Progenitor cell of endocrine pancreas (in vitro differentiated cells): ENCODE data around the gene RAPGEF1. TPM values are rescaled to one million over a fixed set of nuclear protein-coding genes. Genes with fewer than 3 reads are reported as not detected.
A peak's percentile ranks its signal among the peaks of the same experiment; 100 is the strongest.

Experiments
- DNase-seq: peaks from one replicate; pipeline ENCODE4 v3.0.0; 2021; ENCODE audit warnings: low spot score; ENCODE audit not compliant: unreplicated experiment
- H3K27ac Mint-ChIP-seq: 2 replicates; pipeline ENCODE4 v1.8.0; 2021; ENCODE audit warnings: mild to moderate bottlenecking, moderate library complexity, mixed read lengths
- H3K27me3 Mint-ChIP-seq: 2 replicates; pipeline ENCODE4 v1.8.0; 2021; ENCODE audit warnings: mixed read lengths
- H3K36me3 Mint-ChIP-seq: 2 replicates; pipeline ENCODE4 v1.8.0; 2022; ENCODE audit warnings: mixed read lengths; ENCODE audit not compliant: insufficient read depth
- H3K4me1 Mint-ChIP-seq: 2 replicates; pipeline ENCODE4 v1.8.0; 2021; ENCODE audit warnings: low read depth, mixed read lengths
- H3K4me3 Mint-ChIP-seq: 2 replicates; pipeline ENCODE4 v1.8.0; 2021; ENCODE audit warnings: low read depth, mild to moderate bottlenecking, moderate library complexity, mixed read lengths
- H3K9me3 Mint-ChIP-seq: 2 replicates; pipeline ENCODE4 v1.8.0; 2021; ENCODE audit warnings: low read depth, mixed read lengths
- CTCF ChIP-seq: fragments of 200-600 bp; sonication (generic); IDR thresholded peaks from one replicate; pipeline ENCODE4 v1.5.0; 2021; ENCODE audit warnings: antibody characterized with exemption, mild to moderate bottlenecking; ENCODE audit not compliant: unreplicated experiment
- long read RNA-seq: library from polyadenylated mRNA; unstranded; transcript quantifications from one replicate; pipeline ENCODE4 v2.0.0, GENCODE V29; 2020
- total RNA-seq: library from RNA; stranded (reverse); gene quantifications from 2 replicates; pipeline ENCODE4 v1.2.1, GENCODE V29; 2021

RAPGEF1 gene
- 57.3 and 62.8 TPM in 2 replicates for total RNA-seq
- long read RNA-seq, partial matches to known transcripts = 0 of 4 reads
- long read RNA-seq, other reads (novel, unspliced or antisense) = 4 of 4 reads

- Mint-ChIP-seq H3K27me3 (no peaks in the 10 kb centered on the region), H3K9me3 (no peaks in the 10 kb centered on the region), H3K27ac (peak within 1 kb of the TSS; percentile 92), H3K36me3 (no peaks in the 10 kb centered on the region), H3K4me3 (peak within 1 kb of the TSS; percentile 94), H3K4me1 (peaks cover 36% of the 10 kb centered on the region)
- peak; percentile 76 for DNase-seq
- TF ChIP-seq CTCF = peak; percentile 87
Observed at GRCh38 chr9:131739959-131740648, at the start of gene RAPGEF1. Gene RAPGEF1, minus strand, starts transcription at chr9:131740076. Its CDS starts 246 bp downstream, at chr9:131739830.

GRCh38 chr9:131788851-131789250 is 49.0 kb upstream of the RAPGEF1 start:
- Mint-ChIP-seq H3K4me1 (no peaks in the 10 kb centered on the region), H3K27me3 (peaks cover 32% of the 10 kb centered on the region), H3K4me3 (no peak overlapping the region), H3K9me3 (peaks cover 3% of the 10 kb centered on the region), H3K27ac (no peak overlapping the region), H3K36me3 (no peaks in the 10 kb centered on the region)
- DNase-seq = no peak
- no peak for TF ChIP-seq CTCF

GRCh38 chr9:131787838-131788237 is 48.0 kb upstream of the RAPGEF1 start:
- no peak for DNase-seq
- TF ChIP-seq CTCF = no peak
- Mint-ChIP-seq H3K4me1 (no peaks in the 10 kb centered on the region), H3K9me3 (peaks cover 10% of the 10 kb centered on the region), H3K36me3 (no peaks in the 10 kb centered on the region), H3K27me3 (peaks cover 41% of the 10 kb centered on the region), H3K27ac (no peak overlapping the region), H3K4me3 (no peak overlapping the region)

GRCh38 chr9:131784748-131785501 is 45.0 kb upstream of the RAPGEF1 start:
- no peak overlapping the region for H3K27ac Mint-ChIP-seq
- no peaks in the 10 kb centered on the region for H3K36me3 Mint-ChIP-seq
- TF ChIP-seq CTCF = no peak
- peaks cover 53% of the 10 kb centered on the region for H3K27me3 Mint-ChIP-seq
- H3K9me3 Mint-ChIP-seq = peaks cover 10% of the 10 kb centered on the region
- no peaks in the 10 kb centered on the region for H3K4me1 Mint-ChIP-seq
- no peak overlapping the region for H3K4me3 Mint-ChIP-seq
- no peak for DNase-seq

GRCh38 chr9:131781069-131781468 is 41.2 kb upstream of the RAPGEF1 start:
- no peak for DNase-seq
- no peak overlapping the region for H3K4me3 Mint-ChIP-seq
- H3K27ac Mint-ChIP-seq = no peak overlapping the region
- H3K36me3 Mint-ChIP-seq = no peaks in the 10 kb centered on the region
- peaks cover 6% of the 10 kb centered on the region for H3K9me3 Mint-ChIP-seq
- peaks cover 39% of the 10 kb centered on the region for H3K27me3 Mint-ChIP-seq
- TF ChIP-seq CTCF = no peak
- no peaks in the 10 kb centered on the region for H3K4me1 Mint-ChIP-seq
